Hepatocyte (in vitro differentiated cells): ENCODE measurements around the gene CLIC5. TPM values are rescaled to one million over a fixed set of nuclear protein-coding genes. Genes with fewer than 3 reads are reported as not detected.

Source experiments
- DNase-seq: peaks from one replicate; pipeline ENCODE4 v3.0.0-alpha.2; 2016; ENCODE audit warnings: low spot score
- H2AFZ ChIP-seq: fragments of 200-600 bp; sonication (generic); 2 replicates; pipeline ENCODE4 v1.6.0; 2016; ENCODE audit warnings: antibody characterized with exemption, mild to moderate bottlenecking
- H3K27ac ChIP-seq: fragments of 200-600 bp; sonication (generic); 2 replicates; pipeline ENCODE4 v1.5.1; 2016; ENCODE audit warnings: mild to moderate bottlenecking
- H3K27me3 ChIP-seq: fragments of 200-600 bp; sonication (generic); 2 replicates; pipeline ENCODE4 v1.6.1; 2016
- H3K36me3 ChIP-seq: fragments of 200-600 bp; sonication (generic); replicated peaks from 2 replicates; pipeline ENCODE4 v1.5.1; 2016; ENCODE audit warnings: low read depth; ENCODE audit not compliant: insufficient read depth
- H3K4me1 ChIP-seq: fragments of 200-600 bp; sonication (generic); 2 replicates; pipeline ENCODE4 v1.5.1; 2016; ENCODE audit warnings: mild to moderate bottlenecking, moderate library complexity; ENCODE audit not compliant: insufficient read depth
- H3K4me2 ChIP-seq: fragments of 200-600 bp; sonication (generic); 2 replicates; pipeline ENCODE4 v1.6.0; 2016
- H3K4me3 ChIP-seq: fragments of 200-600 bp; sonication (generic); 2 replicates; pipeline ENCODE4 v1.5.1; 2016; ENCODE audit warnings: mild to moderate bottlenecking
- H3K79me2 ChIP-seq: fragments of 200-600 bp; sonication (generic); 2 replicates; pipeline ENCODE4 v1.6.0; 2017; ENCODE audit warnings: mild to moderate bottlenecking
- H3K9me2 ChIP-seq: fragments of 200-600 bp; sonication (generic); replicated peaks from 2 replicates; pipeline ENCODE4 v1.6.0; 2017; ENCODE audit warnings: mild to moderate bottlenecking; ENCODE audit not compliant: insufficient read depth
- H3K9me3 ChIP-seq: fragments of 200-600 bp; sonication (generic); 2 replicates; pipeline ENCODE4 v1.5.1; 2016; ENCODE audit warnings: low read depth, mild to moderate bottlenecking
- H4K20me1 ChIP-seq: fragments of 200-600 bp; sonication (generic); 2 replicates; pipeline ENCODE4 v1.6.0; 2016; ENCODE audit warnings: mild to moderate bottlenecking; ENCODE audit not compliant: insufficient read depth, poor library complexity, severe bottlenecking
- EZH2 ChIP-seq: fragments of 200-600 bp; sonication (generic); IDR thresholded peaks from 2 replicates; pipeline ENCODE4 v1.6.1; 2016; ENCODE audit warnings: antibody characterized with exemption, mild to moderate bottlenecking, borderline replicate concordance
- EZH2phosphoT487 ChIP-seq: fragments of 200-600 bp; sonication (generic); IDR thresholded peaks from one replicate; pipeline ENCODE4 v1.6.1; 2018; ENCODE audit warnings: antibody characterized with exemption, mild to moderate bottlenecking, low read depth, moderate library complexity; ENCODE audit not compliant: unreplicated experiment, severe bottlenecking
- WGBS: methylation state at CpG from one replicate; pipeline ENCODE4 v1.1.6; 2016; ENCODE audit warnings: low lambda C conversion rate; ENCODE audit errors: missing lambda C conversion rate; 5-methylcytosine and 5-hydroxymethylcytosine counted together
- polyA plus RNA-seq: library from polyadenylated mRNA; unstranded; fragments of >200 nt; fragmentation: Nextera tagmentation; extraction: Ambion mirVana; gene quantifications from 2 replicates; pipeline ENCODE4 v1.2.1, GENCODE V29; 2016
- total RNA-seq: library from RNA; depleted of rRNA; stranded (reverse); fragments of >200 nt; gene quantifications from 2 replicates; pipeline ENCODE4 v1.2.3, GENCODE V29; 2014
- TF ChIP-seq, protein P1 (sequence below): fragments of 200-600 bp; sonication (generic); IDR thresholded peaks from 2 replicates; pipeline ENCODE4 v1.5.1; 2016; ENCODE audit warnings: antibody characterized with exemption, mild to moderate bottlenecking; ENCODE audit not compliant: poor library complexity

Gene CLIC5
- total and polyA plus RNA-seq, 2 experiments from 2014 or later = 6.0 to 12.1 TPM

DNA sequence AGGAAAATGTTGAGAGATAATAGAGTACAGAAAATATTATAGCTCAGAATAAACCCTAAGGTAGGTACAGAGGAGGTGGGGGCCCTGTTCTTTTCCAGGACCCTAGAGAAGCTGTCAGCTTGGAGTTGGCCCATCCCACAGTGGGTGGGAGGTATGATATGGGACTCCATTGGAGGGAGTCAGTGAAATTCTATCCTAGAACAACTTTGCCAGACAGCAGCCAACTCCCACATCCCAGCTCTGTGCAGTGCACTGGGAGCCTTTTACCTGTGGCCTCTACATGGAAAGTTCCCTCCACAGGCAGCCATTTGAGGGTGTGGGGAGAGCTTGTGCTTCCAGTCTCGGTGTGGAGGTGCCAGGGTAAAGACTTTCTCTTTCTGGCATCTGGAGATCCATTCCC, 36.8 kb upstream of the CLIC5 start:
- H3K9me2 ChIP-seq = no peaks in the 10 kb centered on the region

DNA sequence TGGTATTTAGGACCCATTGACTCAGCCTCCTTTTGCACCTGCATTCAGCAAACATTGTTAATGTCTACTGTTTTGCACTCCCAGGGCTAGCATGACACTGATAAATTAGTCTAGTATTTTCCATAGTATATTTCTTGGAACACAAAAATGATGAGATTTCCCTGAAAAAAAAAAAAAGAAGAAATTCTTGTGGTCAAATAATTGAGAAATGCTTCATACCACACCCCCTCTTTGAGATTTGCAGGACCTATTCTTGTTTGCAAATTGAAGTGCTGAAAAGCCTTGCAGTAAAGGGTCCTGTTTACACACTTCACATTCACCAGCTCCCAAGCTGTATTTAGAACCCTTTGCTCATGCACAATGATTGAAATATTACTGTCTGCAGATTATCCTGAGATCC, 36.3 kb upstream of the CLIC5 start:
- H3K4me1 ChIP-seq = peaks cover 34% of the 10 kb centered on the region
- H3K27ac ChIP-seq = peak overlapping the region; percentile 93
- no peaks in the 10 kb centered on the region for H4K20me1 ChIP-seq
- no peaks in the 10 kb centered on the region for H3K36me3 ChIP-seq
- TF ChIP-seq, protein P1, sequence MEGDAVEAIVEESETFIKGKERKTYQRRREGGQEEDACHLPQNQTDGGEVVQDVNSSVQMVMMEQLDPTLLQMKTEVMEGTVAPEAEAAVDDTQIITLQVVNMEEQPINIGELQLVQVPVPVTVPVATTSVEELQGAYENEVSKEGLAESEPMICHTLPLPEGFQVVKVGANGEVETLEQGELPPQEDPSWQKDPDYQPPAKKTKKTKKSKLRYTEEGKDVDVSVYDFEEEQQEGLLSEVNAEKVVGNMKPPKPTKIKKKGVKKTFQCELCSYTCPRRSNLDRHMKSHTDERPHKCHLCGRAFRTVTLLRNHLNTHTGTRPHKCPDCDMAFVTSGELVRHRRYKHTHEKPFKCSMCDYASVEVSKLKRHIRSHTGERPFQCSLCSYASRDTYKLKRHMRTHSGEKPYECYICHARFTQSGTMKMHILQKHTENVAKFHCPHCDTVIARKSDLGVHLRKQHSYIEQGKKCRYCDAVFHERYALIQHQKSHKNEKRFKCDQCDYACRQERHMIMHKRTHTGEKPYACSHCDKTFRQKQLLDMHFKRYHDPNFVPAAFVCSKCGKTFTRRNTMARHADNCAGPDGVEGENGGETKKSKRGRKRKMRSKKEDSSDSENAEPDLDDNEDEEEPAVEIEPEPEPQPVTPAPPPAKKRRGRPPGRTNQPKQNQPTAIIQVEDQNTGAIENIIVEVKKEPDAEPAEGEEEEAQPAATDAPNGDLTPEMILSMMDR = no peak
- TF ChIP-seq EZH2phosphoT487 (no peak), EZH2 (no peak)
- H3K9me2 ChIP-seq = no peaks in the 10 kb centered on the region
- H2AFZ ChIP-seq = no peak overlapping the region
- no peaks in the 10 kb centered on the region for H3K27me3 ChIP-seq
- no peak for DNase-seq
- H3K9me3 ChIP-seq = no peaks in the 10 kb centered on the region
- H3K79me2 ChIP-seq = no peaks in the 10 kb centered on the region
- H3K4me3 ChIP-seq = no peak overlapping the region
- no peak overlapping the region for H3K4me2 ChIP-seq

More for the DNA sequence above, 36.8 kb upstream of the CLIC5 start:
- Histone ChIP-seq H3K4me3 (no peak overlapping the region), H3K4me1 (peaks cover 34% of the 10 kb centered on the region), H3K27ac (peak overlapping the region; percentile 93), H3K36me3 (no peaks in the 10 kb centered on the region), H2AFZ (no peak overlapping the region), H3K27me3 (no peaks in the 10 kb centered on the region), H3K4me2 (peak overlapping the region; percentile 38), H4K20me1 (no peaks in the 10 kb centered on the region), H3K9me3 (no peaks in the 10 kb centered on the region), H3K79me2 (no peaks in the 10 kb centered on the region)
- DNase-seq = no peak
- 90% methylated on average over 1 of the region's 1 CpG for WGBS
- TF ChIP-seq, protein P1 = no peak
- no peak for TF ChIP-seq EZH2
- no peak for TF ChIP-seq EZH2phosphoT487

DNA sequence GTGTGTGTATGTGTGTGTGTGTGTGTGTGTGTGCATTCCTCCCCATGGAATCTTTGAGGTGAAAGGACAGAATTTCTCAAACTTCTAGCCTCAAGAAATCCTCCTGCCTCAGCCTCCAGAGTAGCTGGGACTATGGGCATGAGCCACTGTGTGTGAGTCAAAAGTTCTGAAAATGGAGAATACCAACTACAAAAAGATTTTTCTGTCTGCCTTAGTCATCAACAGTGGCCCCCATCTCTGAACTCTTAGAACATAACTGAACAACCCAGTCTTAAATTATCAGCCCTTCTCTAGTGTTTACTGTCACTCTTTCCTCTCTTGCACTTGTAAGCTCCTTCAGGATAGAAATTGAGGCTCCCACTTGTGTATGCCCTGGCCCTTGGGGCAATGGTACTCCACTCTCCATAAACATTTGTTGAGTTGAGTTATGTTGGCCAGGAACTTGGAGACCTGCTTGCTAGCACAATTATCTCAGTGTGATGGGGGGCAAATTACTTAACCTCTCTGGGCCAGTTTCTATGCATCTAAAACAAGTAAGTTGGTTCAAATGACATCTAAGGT, 35.3 kb upstream of the CLIC5 start:
- TF ChIP-seq, protein P1 = no peak
- no peak for TF ChIP-seq EZH2phosphoT487
- no peak for TF ChIP-seq EZH2
- Histone ChIP-seq H4K20me1 (no peaks in the 10 kb centered on the region), H3K4me3 (no peak overlapping the region), H3K27ac (peak overlapping the region; percentile 93), H3K4me1 (peaks cover 34% of the 10 kb centered on the region), H3K36me3 (no peaks in the 10 kb centered on the region), H3K27me3 (no peaks in the 10 kb centered on the region), H3K9me3 (no peaks in the 10 kb centered on the region), H3K9me2 (no peaks in the 10 kb centered on the region), H3K4me2 (no peak overlapping the region), H3K79me2 (no peaks in the 10 kb centered on the region), H2AFZ (no peak overlapping the region)
- DNase-seq = no peak
